ENCODE data around the gene B3GNT9. TPM values are rescaled to one million over a fixed set of nuclear protein-coding genes. Genes with fewer than 3 reads are reported as not detected.

The B3GNT9 gene
- total and polyA plus RNA-seq, 5 donors: 11.7 to 19.8 (median 18.2) TPM

- Histone ChIP-seq H3K4me1 (ENCODE audit: control insufficient read depth, insufficient read depth, low read length) (no peaks in the 10 kb centered on the region), H3K27ac (ENCODE audit: low read length) (no peak overlapping the region), H3K9me3 (ENCODE audit: control insufficient read depth, low read length) (no peaks in the 10 kb centered on the region), H3K27me3 (ENCODE audit: control insufficient read depth, insufficient read depth) (no peaks in the 10 kb centered on the region), H3K4me3 (ENCODE audit: low read length) (no peak overlapping the region)
- 84% methylated on average over 11 of the region's 11 CpGs for WGBS
- peak in 1 of 3 donors; percentile 45 for DNase-seq
- no peak for ATAC-seq
- intact Hi-C loops (cut with DNase I): loop anchor here in 1 of 4 donors (5.0 kb wide), 1 partner anchor 36 kb away; no protein-coding TSS in a partner anchor
These were observed 2.0 kb downstream of the B3GNT9 start for GRCh38 chr16:67148656-67149275.

- Histone ChIP-seq H3K27me3 (ENCODE audit: control insufficient read depth, insufficient read depth) (no peaks in the 10 kb centered on the region), H3K4me1 (ENCODE audit: control insufficient read depth, insufficient read depth, low read length) (no peaks in the 10 kb centered on the region), H3K9me3 (ENCODE audit: control insufficient read depth, low read length) (no peaks in the 10 kb centered on the region), H3K4me3 (ENCODE audit: low read length) (no peak overlapping the region), H3K27ac (ENCODE audit: low read length) (no peak overlapping the region)
- 89% methylated on average over 2 of the region's 2 CpGs for WGBS
- intact Hi-C loops (cut with DNase I): loop anchor here in 1 of 4 donors (5.0 kb wide), 1 partner anchor 36 kb away; no protein-coding TSS in a partner anchor
- DNase-seq (no peak), ATAC-seq (no peak)
These were observed 2.6 kb downstream of the B3GNT9 start for GRCh38 chr16:67148221-67148620.

DNA sequence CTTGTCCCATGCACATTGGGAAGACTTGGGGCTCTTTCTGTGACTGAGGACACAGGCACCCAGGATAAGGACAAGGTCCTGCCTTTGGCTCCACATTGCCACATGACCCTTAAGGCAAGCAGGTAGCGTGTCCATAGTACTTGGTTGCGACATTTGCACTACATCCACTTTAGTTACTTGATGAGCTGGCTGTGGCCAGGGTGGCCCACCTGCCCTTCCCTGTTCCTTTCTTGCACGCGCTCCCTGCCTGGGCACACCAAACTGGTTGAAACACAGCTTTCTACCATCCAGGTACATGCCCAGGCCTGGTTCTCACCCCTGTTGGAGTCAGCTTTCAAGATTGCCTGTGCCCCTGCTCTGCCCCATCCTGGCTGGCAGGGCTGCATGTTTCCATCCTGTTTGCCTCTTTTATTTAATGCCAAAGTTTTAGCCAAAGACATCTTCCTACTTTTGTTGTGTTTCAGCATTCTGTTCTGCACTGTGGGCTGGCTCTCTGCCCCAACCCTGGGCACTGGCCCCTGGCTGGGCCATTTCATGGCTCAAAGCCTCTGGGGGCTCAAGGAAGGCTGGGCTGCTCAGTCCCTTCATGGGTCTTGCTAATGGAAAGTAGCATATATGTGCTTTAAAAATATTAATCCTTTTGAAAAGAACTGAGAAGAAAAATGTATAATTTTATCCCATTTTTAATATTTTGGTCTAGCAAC lies 3.2 kb downstream of the B3GNT9 start:
- no peak for DNase-seq
- Histone ChIP-seq H3K27me3 (ENCODE audit: control insufficient read depth, insufficient read depth) (no peaks in the 10 kb centered on the region), H3K4me3 (ENCODE audit: low read length) (no peak overlapping the region), H3K9me3 (ENCODE audit: control insufficient read depth, low read length) (no peaks in the 10 kb centered on the region), H3K27ac (ENCODE audit: low read length) (no peak overlapping the region), H3K4me1 (ENCODE audit: control insufficient read depth, insufficient read depth, low read length) (no peaks in the 10 kb centered on the region)
- WGBS: 95% methylated on average over 4 of the region's 4 CpGs
- intact Hi-C loops (cut with DNase I): loop anchor here in 1 of 4 donors (5.0 kb wide), 1 partner anchor 35 kb away; no protein-coding TSS in a partner anchor
- no peak for ATAC-seq

DNA sequence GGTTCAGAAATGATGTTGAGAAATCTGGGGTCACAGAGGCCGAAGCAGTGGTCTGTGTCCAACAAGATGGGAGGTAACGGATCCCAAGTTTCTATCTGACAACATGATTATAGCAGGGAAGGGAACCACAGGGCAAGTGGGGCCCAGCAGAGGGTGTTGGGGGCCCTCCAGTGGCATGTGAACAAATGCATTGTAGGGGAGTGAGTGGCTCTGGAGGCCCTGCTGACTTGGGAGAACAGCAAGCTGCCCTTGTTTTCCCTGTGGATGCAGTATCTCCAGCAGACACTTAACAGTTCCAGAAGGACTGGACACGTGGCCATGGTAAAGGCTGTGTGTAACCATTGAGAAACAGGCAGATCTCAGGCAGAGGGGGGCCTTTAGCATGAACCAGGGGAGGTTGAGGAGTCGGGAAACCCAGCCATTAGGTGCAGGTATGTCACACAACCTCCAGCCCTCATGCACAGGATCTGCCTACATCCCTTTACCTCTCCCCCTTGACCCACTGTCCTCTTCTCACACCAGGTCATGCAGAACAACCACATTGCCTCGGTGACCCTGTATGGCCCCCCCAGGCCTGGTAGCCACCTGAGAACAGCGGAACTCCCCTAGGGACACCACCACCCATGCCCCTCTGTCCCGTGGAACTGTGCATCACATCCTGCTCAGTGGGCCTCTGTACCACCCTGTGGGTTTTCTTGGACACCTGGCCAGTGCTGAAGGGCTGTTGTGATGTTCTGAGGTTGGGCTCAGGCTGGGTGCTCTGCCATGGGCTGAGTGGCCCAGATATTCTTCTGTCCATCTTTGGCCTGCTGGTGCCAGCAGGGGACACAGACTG lies 4.1 kb downstream of the B3GNT9 start:
- Histone ChIP-seq H3K4me3 (ENCODE audit: low read length) (no peak overlapping the region), H3K9me3 (ENCODE audit: control insufficient read depth, low read length) (no peaks in the 10 kb centered on the region), H3K27ac (ENCODE audit: low read length) (no peak overlapping the region), H3K4me1 (ENCODE audit: control insufficient read depth, insufficient read depth, low read length) (no peaks in the 10 kb centered on the region), H3K27me3 (ENCODE audit: control insufficient read depth, insufficient read depth) (no peaks in the 10 kb centered on the region)
- no peak for ATAC-seq
- no peak for DNase-seq
- intact Hi-C loops (cut with DNase I): loop anchor here in 1 of 4 donors (5.0 kb wide), 1 partner anchor 34 kb away; no protein-coding TSS in a partner anchor
- 78% methylated on average over 7 of the region's 7 CpGs for whole genome bisulfite sequencing

DNA sequence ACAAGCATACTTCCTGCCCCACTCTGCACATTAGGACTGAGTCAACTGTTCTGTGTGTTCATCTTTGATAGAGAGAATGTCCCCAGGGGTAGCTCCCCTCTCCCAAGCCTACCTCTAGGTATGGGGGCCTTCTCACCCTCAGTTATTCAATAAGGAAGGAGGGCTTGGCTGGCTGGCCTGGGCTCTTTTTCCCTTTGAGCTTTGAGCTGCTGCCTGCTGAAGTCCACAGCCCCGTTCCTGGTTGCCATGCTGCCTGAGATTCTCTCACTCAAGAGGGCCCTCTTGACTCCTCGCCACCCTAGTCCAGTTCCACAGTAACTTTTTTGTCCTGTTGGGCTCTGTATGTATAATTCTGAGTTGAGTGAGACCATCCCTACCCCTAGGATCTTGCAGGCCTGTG lies 5.1 kb downstream of the B3GNT9 start:
- no peaks in the 10 kb centered on the region for H3K4me1 ChIP-seq (ENCODE audit: control insufficient read depth, insufficient read depth, low read length)
- H3K4me3 ChIP-seq (ENCODE audit: low read length): no peak overlapping the region
- no peak overlapping the region for H3K27ac ChIP-seq (ENCODE audit: low read length)
- no peaks in the 10 kb centered on the region for H3K9me3 ChIP-seq (ENCODE audit: control insufficient read depth, low read length)
- DNase-seq: no peak
- no peaks in the 10 kb centered on the region for H3K27me3 ChIP-seq (ENCODE audit: control insufficient read depth, insufficient read depth)
- no peak for ATAC-seq
- intact Hi-C loops (cut with DNase I): loop anchor here in 1 of 4 donors (5.0 kb wide), 1 partner anchor 33 kb away; no protein-coding TSS in a partner anchor
- 80% methylated on average over 2 of the region's 2 CpGs for WGBS

DNA sequence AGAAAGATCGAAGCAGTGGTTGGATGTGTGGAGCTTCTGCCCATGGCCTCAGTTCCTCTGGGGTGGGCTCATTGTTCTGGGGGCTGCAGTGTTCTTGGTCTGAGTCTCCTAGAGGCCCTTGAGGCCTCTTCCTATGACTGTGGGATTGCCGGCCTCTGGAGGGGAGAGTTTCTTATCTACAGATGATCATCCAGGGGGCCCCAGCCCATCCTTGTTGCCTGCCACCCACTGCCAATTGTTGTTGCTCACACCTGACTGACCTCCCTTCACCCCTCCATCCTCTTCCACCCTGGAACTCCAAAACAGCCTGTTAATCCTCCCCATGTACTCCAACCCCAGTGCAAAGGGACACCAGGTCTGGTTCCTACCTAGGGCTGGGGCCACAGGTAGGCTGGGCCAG lies 5.9 kb downstream of the B3GNT9 start:
- no peaks in the 10 kb centered on the region for H3K27me3 ChIP-seq (ENCODE audit: control insufficient read depth, insufficient read depth)
- no peak overlapping the region for H3K27ac ChIP-seq (ENCODE audit: low read length)
- no peaks in the 10 kb centered on the region for H3K4me1 ChIP-seq (ENCODE audit: control insufficient read depth, insufficient read depth, low read length)
- WGBS: 87% methylated on average over 2 of the region's 2 CpGs
- DNase-seq (no peak), ATAC-seq (no peak)
- intact Hi-C loops (cut with DNase I): loop anchor here in 1 of 4 donors (5.0 kb wide), 1 partner anchor 33 kb away; no protein-coding TSS in a partner anchor
- no peaks in the 10 kb centered on the region for H3K9me3 ChIP-seq (ENCODE audit: control insufficient read depth, low read length)
- no peak overlapping the region for H3K4me3 ChIP-seq (ENCODE audit: low read length)

DNA sequence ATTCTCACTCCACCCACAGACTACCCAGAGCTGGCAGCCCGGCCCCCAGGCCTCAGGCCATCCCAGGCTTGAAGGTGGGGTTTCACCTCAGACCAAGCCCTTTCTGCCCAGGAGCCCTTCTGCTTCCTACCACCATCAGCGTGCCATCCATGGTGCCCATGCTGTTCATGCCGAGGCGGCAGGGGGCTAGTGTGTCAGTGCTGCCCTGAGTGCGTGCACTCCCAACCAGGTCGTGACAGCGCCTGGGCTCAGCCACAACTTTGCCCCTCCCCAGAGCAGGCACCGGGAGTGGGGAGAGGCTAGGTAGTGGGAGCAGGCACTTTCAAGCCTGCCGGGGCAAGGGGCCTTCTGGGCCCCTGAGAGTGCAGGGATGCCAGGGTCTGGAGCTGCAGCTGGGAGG lies 8.5 kb downstream of the B3GNT9 start:
- 91% methylated on average over 9 of the region's 9 CpGs for WGBS

DNA sequence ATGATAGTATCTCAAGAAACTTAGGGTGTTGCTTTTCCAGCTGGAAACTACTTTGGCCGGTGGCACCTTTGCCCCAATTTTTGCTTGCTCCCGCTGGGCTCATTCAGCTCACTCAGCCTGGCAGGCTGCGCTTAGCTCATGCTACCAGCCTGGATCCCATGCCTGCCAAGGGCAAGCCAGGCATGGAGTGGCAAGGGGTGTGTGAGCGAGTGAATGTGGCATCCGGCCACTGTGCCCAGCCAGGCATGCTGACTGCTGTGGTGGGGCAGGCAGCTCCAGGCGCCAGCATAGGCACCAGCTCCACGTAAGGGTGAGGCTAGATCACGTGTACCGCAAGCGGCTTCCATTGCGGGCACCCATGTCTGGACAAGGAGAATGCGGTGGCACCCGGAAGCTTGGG lies 9.4 kb downstream of the B3GNT9 start:
- Histone ChIP-seq H3K4me1 (ENCODE audit: control insufficient read depth, insufficient read depth, low read length) (no peaks in the 10 kb centered on the region), H3K27ac (ENCODE audit: low read length) (no peak overlapping the region), H3K4me3 (ENCODE audit: low read length) (no peak overlapping the region), H3K27me3 (ENCODE audit: control insufficient read depth, insufficient read depth) (no peaks in the 10 kb centered on the region), H3K9me3 (ENCODE audit: control insufficient read depth, low read length) (no peaks in the 10 kb centered on the region)
- peak in 1 of 3 donors; percentile 16 for DNase-seq
- no peak for ATAC-seq
- intact Hi-C loops (cut with DNase I): no loop called here
- 97% methylated on average over 13 of the region's 13 CpGs for WGBS

More for the DNA sequence above, 8.5 kb downstream of the B3GNT9 start:
- H3K9me3 ChIP-seq (ENCODE audit: control insufficient read depth, low read length): no peaks in the 10 kb centered on the region
- no peaks in the 10 kb centered on the region for H3K4me1 ChIP-seq (ENCODE audit: control insufficient read depth, insufficient read depth, low read length)
- no peak overlapping the region for H3K27ac ChIP-seq (ENCODE audit: low read length)
- intact Hi-C loops (cut with DNase I): no loop called here
- H3K4me3 ChIP-seq (ENCODE audit: low read length): no peak overlapping the region
- H3K27me3 ChIP-seq (ENCODE audit: control insufficient read depth, insufficient read depth): no peaks in the 10 kb centered on the region
- DNase-seq: no peak
- ATAC-seq: no peak

DNA sequence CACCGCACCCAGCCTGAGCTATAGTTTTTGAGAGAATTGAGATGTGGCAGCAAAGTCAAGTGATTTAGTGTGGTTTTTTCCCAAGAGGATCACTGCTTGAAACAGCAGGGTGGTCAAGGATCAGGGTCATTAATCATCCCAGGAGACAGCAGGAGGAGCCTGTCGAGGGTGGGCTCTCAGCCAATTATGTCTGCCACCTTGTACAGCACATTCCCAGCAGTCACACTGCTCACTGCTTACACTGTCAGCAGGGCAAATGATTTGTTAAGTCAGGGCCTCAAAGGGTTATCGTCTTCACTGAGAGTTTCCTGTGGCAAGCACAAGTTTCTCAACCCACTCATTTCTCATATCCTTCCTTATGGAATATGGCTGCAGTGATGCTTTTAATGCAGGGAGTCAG lies 13.2 kb downstream of the B3GNT9 start:
- no peaks in the 10 kb centered on the region for H3K4me1 ChIP-seq (ENCODE audit: control insufficient read depth, insufficient read depth, low read length)
- 46% methylated on average over 3 of the region's 3 CpGs for WGBS
- no peak for ATAC-seq
- H3K9me3 ChIP-seq (ENCODE audit: control insufficient read depth, low read length): no peaks in the 10 kb centered on the region
- DNase-seq: no peak
- H3K27ac ChIP-seq (ENCODE audit: low read length): no peak overlapping the region
- no peak overlapping the region for H3K4me3 ChIP-seq (ENCODE audit: low read length)
- intact Hi-C loops (cut with DNase I): no loop called here
- no peaks in the 10 kb centered on the region for H3K27me3 ChIP-seq (ENCODE audit: control insufficient read depth, insufficient read depth)

GRCh38 chr16:67129422-67129821 lies 21.4 kb downstream of the B3GNT9 start:
- Histone ChIP-seq H3K4me3 (ENCODE audit: low read length) (no peak overlapping the region), H3K9me3 (ENCODE audit: control insufficient read depth, low read length) (no peaks in the 10 kb centered on the region), H3K27me3 (ENCODE audit: control insufficient read depth, insufficient read depth) (no peaks in the 10 kb centered on the region), H3K4me1 (ENCODE audit: control insufficient read depth, insufficient read depth, low read length) (no peaks in the 10 kb centered on the region), H3K27ac (ENCODE audit: low read length) (no peak overlapping the region)
- intact Hi-C loops (cut with DNase I): no loop called here
- WGBS: 87% methylated on average over 3 of the region's 3 CpGs
- ATAC-seq: no peak
- no peak for DNase-seq

DNA sequence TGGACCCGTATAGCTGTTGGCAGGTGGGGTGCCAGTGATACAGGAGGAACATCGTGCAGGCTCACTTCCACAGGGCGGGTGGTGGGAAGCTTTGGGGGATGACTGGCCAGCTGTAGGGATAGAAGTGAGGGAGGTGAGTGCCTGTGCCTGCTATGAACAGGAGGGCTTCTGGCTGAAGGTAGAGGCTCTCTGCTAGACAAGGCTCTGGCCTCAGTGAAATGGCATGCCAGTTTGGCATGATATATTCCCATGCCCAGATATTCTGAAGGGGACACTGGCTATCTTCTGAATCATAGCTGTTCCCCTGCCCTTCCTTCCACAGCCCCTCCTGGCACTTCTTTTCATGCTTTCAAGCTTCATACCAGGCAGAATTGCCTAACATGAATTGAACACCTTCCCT lies 21.9 kb downstream of the B3GNT9 start:
- Histone ChIP-seq H3K9me3 (ENCODE audit: control insufficient read depth, low read length) (no peaks in the 10 kb centered on the region), H3K27me3 (ENCODE audit: control insufficient read depth, insufficient read depth) (no peaks in the 10 kb centered on the region), H3K4me1 (ENCODE audit: control insufficient read depth, insufficient read depth, low read length) (no peaks in the 10 kb centered on the region), H3K27ac (ENCODE audit: low read length) (no peak overlapping the region), H3K4me3 (ENCODE audit: low read length) (no peak overlapping the region)
- no peak for ATAC-seq
- intact Hi-C loops (cut with DNase I): no loop called here
- no peak for DNase-seq
- WGBS: 94% methylated on average over 3 of the region's 3 CpGs
